ENCODE data around the gene NUP42.

NUP42 gene

DNA sequence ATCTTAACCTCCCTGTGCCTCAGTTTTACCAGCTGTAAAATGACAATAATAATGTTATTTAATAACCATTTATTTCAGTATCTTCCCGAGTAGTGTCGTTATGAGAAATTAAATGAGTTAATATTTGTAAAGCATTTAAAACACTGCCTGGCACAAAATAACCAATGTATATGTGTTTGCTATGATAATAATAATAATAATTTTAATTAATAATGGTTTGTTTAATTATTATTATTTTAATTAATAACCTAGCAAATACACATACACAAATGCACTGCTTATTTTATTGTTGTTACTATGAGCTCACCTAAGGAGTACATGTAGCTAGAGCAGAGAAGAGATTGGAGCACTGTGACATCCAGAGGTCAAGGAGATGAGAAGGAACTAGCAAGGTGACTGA lies 46.6 kb downstream of the NUP42 start:
- no peak for TF ChIP-seq FOXP2 (optimal IDR thresholded peaks at IDR 0.05; ENCODE audit: borderline replicate concordance, extremely low read depth, extremely low read length, insufficient read depth)
- TF ChIP-seq POLR2AphosphoS5 (IDR thresholded peaks at IDR 0.05; ENCODE audit: low read depth, low read length): no peak
- TF ChIP-seq TAF1 (IDR thresholded peaks at IDR 0.05; ENCODE audit: borderline replicate concordance, insufficient read depth, low read length): no peak
- no peak for TF ChIP-seq SIN3A (IDR thresholded peaks at IDR 0.05; ENCODE audit: borderline replicate concordance, insufficient read depth, low read length)
- no peak for TF ChIP-seq REST (IDR thresholded peaks at IDR 0.05; ENCODE audit: insufficient read depth in 1 of 2, low read depth in 2 of 2, low read length in 2 of 2)

GRCh38 chr7:23230641-23231101 lies 48.8 kb downstream of the NUP42 start:
- TF ChIP-seq POLR2AphosphoS5 (IDR thresholded peaks at IDR 0.05; ENCODE audit: low read depth, low read length): no peak
- TF ChIP-seq TAF1 (IDR thresholded peaks at IDR 0.05; ENCODE audit: borderline replicate concordance, insufficient read depth, low read length): no peak
- no peak for TF ChIP-seq REST (IDR thresholded peaks at IDR 0.05; ENCODE audit: insufficient read depth in 1 of 2, low read depth in 2 of 2, low read length in 2 of 2)
- TF ChIP-seq SIN3A (IDR thresholded peaks at IDR 0.05; ENCODE audit: borderline replicate concordance, insufficient read depth, low read length): no peak
- no peak for TF ChIP-seq FOXP2 (optimal IDR thresholded peaks at IDR 0.05; ENCODE audit: borderline replicate concordance, extremely low read depth, extremely low read length, insufficient read depth)

GRCh38 chr7:23232966-23233365 lies 51.1 kb downstream of the NUP42 start:
- no peak for TF ChIP-seq FOXP2 (optimal IDR thresholded peaks at IDR 0.05; ENCODE audit: borderline replicate concordance, extremely low read depth, extremely low read length, insufficient read depth)
- TF ChIP-seq TAF1 (IDR thresholded peaks at IDR 0.05; ENCODE audit: borderline replicate concordance, insufficient read depth, low read length): no peak

DNA sequence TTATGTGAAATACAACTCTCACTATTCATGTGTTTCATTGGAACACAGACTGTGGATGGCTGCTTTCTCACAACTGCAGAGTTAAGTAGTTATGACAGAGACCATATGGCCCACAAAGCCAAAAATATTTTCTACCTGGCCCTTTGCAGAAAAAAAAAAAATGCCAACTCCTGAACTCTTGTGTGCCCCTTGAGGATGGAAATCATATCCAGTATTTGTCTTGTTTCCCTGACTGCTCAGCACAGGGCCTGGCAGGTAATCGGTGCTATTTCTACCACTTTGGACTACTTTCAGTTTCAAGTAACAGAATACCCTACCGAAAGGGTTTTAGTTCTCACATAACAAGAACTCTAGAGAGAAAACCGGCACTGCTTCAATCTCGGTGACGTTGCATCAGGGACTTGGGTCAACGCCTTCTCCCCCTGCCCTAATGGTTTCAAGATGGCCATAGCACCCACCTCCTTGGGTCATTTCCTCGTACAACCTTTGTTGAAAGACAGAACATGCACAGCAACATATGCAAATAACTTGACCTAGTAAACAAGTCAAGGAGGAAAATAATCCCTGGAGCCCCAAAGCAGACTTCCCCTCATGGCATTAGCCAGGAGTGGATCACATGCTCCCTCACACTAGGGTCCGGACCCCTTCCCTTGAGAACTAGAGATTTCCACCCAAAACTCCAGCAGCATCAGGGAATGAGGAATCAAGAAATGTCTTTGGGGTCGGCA lies 52.9 kb downstream of the NUP42 start:
- TF ChIP-seq TAF1 (IDR thresholded peaks at IDR 0.05; ENCODE audit: borderline replicate concordance, insufficient read depth, low read length): no peak

DNA sequence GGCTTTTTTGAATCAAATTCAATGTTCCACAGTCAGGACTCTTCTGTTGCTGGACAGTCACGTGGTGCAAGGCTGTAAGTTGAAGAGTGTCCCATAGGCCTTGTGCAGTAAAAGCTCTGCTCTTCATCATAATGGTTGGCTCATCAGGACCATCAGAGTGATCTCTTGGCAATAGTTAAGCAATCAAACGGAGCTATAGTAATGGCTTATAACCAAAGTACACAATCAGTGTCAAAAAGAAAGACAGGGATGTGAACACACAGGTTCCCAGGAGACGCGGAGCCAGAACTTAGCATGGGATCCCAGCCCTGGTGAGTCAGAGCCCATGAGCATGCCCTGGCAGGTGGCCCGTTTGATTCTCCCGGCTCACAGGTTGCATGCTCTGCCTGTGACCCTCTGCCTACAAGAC lies 54.0 kb downstream of the NUP42 start:
- no peak for TF ChIP-seq FOXP2 (optimal IDR thresholded peaks at IDR 0.05; ENCODE audit: borderline replicate concordance, extremely low read depth, extremely low read length, insufficient read depth)
- TF ChIP-seq REST (IDR thresholded peaks at IDR 0.05; ENCODE audit: insufficient read depth in 1 of 2, low read depth in 2 of 2, low read length in 2 of 2): no peak
- no peak for TF ChIP-seq TAF1 (IDR thresholded peaks at IDR 0.05; ENCODE audit: borderline replicate concordance, insufficient read depth, low read length)
- TF ChIP-seq SIN3A (IDR thresholded peaks at IDR 0.05; ENCODE audit: borderline replicate concordance, insufficient read depth, low read length): no peak
- TF ChIP-seq POLR2AphosphoS5 (IDR thresholded peaks at IDR 0.05; ENCODE audit: low read depth, low read length): no peak

DNA sequence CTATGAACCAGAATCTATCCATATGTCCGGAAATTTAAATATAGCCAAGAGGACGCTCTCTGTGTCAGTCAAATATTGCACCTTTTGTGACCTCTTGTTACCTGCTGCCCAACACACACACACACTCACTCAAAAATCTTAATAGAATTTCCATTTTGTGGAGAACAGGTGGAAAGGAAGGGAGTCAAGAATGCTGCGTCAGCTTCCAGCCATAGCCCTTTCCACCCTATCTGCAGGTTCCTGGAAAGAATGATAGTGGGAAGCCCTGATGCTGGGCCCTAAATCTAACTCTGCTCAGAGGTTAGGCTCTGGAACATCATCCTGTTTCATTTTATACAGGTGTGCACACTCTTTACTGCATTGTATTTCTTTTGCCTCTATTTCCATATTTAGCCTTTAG lies 55.2 kb downstream of the NUP42 start:
- TF ChIP-seq TAF1 (IDR thresholded peaks at IDR 0.05; ENCODE audit: borderline replicate concordance, insufficient read depth, low read length) (no peak), REST (IDR thresholded peaks at IDR 0.05; ENCODE audit: insufficient read depth in 1 of 2, low read depth in 2 of 2, low read length in 2 of 2) (no peak), FOXP2 (optimal IDR thresholded peaks at IDR 0.05; ENCODE audit: borderline replicate concordance, extremely low read depth, extremely low read length, insufficient read depth) (no peak), SIN3A (IDR thresholded peaks at IDR 0.05; ENCODE audit: borderline replicate concordance, insufficient read depth, low read length) (no peak)
